Measurements from ENCODE around the gene PLD1.

The PLD1 gene

DNA sequence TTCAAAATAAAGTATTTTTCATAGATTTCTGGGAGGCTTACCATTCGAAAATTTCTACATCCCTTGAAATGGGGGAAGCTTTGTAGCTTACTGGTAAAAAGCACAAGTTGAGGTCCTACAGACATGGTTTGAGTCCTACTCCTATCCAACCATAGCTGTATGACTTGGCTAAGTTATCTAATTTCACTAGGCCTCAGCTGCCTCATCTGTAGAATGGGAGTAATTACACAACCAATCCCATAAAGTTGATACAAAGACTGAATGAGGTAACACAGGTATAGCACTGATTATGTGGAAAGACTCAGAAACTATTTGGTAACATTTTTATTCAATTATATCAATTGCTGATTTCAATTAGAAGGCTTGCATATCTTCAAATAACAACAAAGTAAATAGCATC lies 157.4 kb downstream of the PLD1 start:
- H3K4me3 ChIP-seq (ENCODE audit: low read length) = no peak overlapping the region
- DNase-seq (ENCODE audit: low read depth) = no peak
- TF ChIP-seq, protein P1, sequence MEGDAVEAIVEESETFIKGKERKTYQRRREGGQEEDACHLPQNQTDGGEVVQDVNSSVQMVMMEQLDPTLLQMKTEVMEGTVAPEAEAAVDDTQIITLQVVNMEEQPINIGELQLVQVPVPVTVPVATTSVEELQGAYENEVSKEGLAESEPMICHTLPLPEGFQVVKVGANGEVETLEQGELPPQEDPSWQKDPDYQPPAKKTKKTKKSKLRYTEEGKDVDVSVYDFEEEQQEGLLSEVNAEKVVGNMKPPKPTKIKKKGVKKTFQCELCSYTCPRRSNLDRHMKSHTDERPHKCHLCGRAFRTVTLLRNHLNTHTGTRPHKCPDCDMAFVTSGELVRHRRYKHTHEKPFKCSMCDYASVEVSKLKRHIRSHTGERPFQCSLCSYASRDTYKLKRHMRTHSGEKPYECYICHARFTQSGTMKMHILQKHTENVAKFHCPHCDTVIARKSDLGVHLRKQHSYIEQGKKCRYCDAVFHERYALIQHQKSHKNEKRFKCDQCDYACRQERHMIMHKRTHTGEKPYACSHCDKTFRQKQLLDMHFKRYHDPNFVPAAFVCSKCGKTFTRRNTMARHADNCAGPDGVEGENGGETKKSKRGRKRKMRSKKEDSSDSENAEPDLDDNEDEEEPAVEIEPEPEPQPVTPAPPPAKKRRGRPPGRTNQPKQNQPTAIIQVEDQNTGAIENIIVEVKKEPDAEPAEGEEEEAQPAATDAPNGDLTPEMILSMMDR (IDR thresholded peaks at IDR 0.05; ENCODE audit: insufficient read depth, low read depth, low read length, missing control alignments) = no peak

DNA sequence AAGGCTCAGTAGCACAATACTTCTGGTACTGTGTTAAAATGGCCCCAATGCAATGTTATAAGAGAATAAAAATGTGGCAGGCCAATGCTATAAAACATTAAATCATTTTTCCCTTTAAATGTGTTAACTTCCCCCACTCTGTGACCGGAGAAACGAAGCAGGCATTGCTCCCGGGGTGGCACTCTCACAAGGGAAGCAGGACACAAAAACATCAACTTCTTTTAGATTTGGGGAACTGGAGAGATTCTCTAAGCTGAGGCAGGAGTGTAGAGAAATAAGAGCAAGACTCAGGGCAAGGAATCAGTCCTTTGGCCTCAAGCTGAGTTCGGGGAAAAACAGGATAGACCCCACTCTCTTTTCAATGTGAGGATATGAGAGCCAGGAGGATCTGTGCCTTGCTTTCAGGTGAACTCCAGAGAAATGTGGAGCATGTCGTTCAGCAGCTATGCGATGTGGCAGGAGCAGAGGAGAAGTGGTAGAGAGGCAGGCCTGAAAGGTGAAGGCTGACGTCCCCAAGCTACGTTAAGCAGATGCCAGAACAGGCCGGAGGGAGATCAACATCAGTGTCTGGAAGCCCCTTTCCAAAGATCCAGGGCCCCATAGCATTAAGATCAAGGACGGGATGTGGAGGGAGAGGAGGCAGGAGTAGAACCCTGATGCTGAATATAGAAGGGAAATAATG lies 160.2 kb downstream of the PLD1 start:
- TF ChIP-seq, protein P1 (IDR thresholded peaks at IDR 0.05; ENCODE audit: insufficient read depth, low read depth, low read length, missing control alignments) = no peak
- DNase-seq (ENCODE audit: low read depth) = no peak
- H3K4me3 ChIP-seq (ENCODE audit: low read length) = no peak overlapping the region

DNA sequence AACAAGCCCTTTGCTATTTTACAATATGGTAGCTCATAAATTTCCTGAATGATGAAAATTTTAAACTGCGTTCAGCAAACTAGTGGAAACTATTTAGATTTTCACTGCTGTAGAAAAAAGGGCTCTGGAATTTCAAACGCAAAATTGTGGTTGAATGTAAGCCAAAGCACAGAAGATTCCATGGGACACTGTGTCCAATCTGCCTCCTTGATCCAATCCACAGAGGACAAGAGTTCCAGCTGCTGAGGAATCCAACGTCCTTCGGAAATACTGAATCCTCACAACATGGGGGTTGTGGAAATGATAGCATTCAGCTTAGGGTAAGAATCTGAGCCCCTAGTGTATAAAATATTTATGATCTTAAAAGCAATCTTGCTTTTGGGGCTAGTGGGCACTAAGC lies 161.0 kb downstream of the PLD1 start:
- no peak for DNase-seq (ENCODE audit: low read depth)
- no peak overlapping the region for H3K4me3 ChIP-seq (ENCODE audit: low read length)
- TF ChIP-seq, protein P1 (IDR thresholded peaks at IDR 0.05; ENCODE audit: insufficient read depth, low read depth, low read length, missing control alignments) = no peak

DNA sequence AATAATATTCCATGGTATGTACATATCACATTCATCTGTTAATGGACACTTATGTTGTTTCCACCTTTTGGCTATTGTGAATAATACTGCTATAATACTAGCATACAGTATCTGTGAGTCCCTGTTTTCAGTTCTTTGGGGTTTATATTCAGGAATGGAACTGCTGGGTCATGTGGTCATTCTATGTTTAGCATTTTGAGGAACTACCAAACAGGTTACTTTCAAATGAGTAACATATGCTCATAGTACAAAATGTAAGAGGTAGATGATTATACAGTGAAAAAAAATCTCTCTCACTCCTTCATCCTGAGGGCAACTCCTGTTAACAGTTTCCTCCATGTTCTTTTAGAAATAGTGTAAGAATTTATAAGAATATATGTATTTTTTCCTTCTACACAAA lies 162.2 kb downstream of the PLD1 start:
- no peak overlapping the region for H3K4me3 ChIP-seq (ENCODE audit: low read length)
- no peak for DNase-seq (ENCODE audit: low read depth)
- TF ChIP-seq, protein P1 (IDR thresholded peaks at IDR 0.05; ENCODE audit: insufficient read depth, low read depth, low read length, missing control alignments) = no peak

DNA sequence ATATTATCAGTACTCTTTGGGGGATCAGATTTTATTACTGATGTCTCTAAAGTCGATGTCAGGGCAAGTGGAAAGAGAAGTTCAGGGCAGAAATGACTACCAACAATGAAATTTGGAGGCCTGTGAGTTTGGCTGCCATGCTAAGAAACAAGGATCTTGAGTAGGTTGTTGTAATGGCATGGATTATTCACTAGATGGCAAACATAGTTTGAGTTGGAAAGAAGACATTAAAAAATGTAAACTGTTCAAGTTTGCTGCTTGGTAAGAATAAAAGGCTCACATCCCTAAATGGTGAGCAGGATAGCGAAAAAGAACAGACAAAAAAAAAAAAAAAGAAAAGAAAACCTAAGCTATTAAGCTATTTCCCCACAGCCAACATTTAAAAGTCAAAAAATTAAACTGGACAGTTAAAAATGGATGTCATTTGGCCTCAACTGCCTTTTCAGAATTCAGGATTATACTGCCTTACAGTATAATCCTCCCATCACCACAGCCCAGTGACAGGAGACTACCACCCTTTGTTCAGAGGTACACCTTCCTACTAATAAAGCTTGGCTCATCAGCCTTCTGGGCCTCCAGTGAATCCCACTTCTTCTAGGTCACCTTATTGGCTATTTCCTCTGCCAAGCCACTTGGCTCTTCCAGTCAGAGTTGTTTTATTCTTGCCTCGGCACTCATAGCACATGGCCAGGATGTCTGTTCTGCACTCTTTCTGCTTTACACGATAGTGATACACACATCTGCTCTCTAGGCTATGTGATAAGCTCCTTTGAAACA lies 163.7 kb downstream of the PLD1 start:
- DNase-seq (ENCODE audit: low read depth) = peak; percentile 61
- H3K4me3 ChIP-seq (ENCODE audit: low read length) = no peak overlapping the region
- TF ChIP-seq, protein P1 (IDR thresholded peaks at IDR 0.05; ENCODE audit: insufficient read depth, low read depth, low read length, missing control alignments) = peak; percentile 60

DNA sequence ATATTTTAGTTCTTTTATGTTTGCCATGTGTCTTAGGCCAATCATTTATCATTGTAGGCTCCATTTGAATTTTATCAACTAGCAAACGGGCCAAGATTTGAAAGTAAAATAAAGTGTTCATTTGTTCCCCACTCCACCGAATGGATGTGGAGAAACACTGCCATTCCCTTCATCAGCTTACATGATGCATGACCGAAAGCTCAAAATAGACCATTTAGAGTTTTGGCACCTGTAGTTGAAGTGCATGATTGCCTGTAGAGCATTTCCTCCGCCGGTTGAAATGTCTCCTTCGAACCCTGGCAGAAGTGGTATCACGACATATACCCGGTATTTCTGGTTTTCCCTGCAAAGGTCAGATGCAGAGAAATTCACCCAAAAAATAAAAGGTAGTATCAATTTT lies 165.6 kb downstream of the PLD1 start:
- no peak for DNase-seq (ENCODE audit: low read depth)
- no peak overlapping the region for H3K4me3 ChIP-seq (ENCODE audit: low read length)
- TF ChIP-seq, protein P1 (IDR thresholded peaks at IDR 0.05; ENCODE audit: insufficient read depth, low read depth, low read length, missing control alignments) = no peak

All from epithelial cell of esophagus (primary cell).